Stimulated activated CD4-positive, alpha-beta T cell treated with anti-CD3 and anti-CD28 coated beads, Interleukin-4, amount 100 ng/mL, for 1 hour (primary cell): ENCODE data around the gene NPC2.

Source experiments
- DNase-seq: peaks from one replicate; pipeline ENCODE4 v3.0.0-alpha.2; 2020

NPC2 gene

DNA sequence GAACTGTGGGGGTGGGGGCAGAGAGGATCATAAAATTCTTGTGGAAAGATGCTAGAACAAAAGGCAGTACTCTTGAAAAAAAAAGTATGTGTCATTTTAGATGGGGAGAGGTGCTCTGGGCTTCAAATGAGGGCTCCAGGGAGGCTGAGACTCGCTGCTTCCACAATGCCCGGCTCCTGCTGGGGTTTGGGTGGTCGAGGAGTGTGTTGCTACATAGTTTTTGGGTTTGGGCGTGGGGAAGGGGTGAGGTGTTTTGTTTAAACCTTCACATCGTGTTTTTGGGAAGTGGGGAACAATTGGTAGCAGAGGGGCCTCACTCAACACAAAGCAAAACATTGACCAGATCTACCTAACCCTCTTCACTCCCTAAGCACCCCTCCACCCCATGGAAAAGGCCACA lies 8.6 kb upstream of the NPC2 start:
- DNase-seq = no peak

DNA sequence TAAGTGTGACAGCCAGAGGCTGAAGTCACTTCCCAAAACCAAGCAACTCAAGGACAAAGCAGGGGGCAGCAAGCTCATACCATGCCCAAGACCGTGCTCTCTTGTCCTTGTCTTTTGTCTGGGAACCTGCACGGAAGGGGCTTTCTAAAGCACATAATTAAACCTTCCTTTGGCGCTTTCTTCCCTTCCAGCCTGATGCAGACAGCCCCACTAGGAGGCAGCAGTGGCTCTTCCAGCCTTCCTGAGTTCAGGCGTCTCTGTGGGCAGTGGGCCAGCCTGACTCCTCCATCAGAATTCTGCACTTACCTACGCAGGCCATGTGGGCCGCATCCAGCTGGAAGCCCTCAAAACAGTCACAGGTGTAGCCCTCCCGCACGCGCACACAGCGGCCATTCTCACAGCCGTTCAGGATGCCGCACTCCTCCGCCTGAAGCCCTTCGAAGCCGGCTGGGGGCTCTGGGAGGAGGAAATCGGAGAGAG lies 8.1 kb upstream of the NPC2 start:
- DNase-seq = no peak

DNA sequence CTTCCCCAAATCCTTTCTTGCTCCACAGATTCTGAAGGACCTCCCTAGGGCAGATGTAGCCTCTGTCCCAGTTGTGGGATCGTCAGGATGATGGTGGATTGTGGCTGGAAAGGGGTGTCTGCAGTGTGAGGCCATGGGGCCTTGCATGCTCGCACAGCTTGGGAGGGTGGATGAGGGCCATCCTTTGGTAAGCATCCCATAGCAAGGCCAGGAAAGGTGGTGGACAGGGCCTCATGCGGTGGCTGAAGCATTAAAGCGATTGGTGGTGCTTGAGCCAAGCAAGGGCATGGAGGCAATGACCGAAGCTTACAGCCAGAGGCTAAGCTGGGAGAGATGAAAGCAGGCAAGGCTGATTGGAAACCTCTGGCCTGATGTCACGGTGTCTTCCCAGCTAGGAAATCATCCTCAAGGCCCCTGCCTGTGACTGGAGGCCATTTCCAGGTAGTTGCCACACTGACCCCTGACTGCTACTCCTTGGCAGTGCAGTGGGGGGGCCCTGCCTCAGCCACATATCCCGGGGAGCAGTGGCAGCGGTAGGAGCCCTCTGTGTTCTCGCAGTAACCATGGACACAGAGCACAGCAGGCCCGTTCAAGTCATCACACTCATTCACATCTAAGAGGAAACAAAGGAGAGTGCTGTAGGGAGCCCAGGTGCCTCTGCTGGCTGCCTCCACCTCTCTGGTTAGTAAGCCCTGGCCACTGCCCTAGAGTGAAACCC lies 7.5 kb upstream of the NPC2 start:
- no peak for DNase-seq

DNA sequence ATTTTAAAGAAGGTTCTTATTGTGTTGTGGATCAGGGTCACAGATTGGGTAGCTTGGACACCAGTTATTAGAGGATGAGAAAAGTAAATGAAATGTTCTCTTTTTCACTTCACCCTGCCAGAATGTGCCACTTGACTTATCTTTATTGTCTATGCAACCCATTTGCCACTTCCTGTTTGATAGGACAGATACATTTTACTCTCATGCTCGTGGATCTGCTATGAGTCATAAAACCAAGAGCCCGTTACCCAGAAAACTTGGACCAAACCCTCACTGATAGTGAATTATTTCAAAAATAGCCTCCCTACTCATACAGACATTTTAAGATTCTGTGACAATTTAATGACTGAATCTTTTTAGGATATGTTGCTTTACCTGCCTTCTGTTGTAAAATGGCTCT lies 2.3 kb upstream of the NPC2 start:
- no peak for DNase-seq

DNA sequence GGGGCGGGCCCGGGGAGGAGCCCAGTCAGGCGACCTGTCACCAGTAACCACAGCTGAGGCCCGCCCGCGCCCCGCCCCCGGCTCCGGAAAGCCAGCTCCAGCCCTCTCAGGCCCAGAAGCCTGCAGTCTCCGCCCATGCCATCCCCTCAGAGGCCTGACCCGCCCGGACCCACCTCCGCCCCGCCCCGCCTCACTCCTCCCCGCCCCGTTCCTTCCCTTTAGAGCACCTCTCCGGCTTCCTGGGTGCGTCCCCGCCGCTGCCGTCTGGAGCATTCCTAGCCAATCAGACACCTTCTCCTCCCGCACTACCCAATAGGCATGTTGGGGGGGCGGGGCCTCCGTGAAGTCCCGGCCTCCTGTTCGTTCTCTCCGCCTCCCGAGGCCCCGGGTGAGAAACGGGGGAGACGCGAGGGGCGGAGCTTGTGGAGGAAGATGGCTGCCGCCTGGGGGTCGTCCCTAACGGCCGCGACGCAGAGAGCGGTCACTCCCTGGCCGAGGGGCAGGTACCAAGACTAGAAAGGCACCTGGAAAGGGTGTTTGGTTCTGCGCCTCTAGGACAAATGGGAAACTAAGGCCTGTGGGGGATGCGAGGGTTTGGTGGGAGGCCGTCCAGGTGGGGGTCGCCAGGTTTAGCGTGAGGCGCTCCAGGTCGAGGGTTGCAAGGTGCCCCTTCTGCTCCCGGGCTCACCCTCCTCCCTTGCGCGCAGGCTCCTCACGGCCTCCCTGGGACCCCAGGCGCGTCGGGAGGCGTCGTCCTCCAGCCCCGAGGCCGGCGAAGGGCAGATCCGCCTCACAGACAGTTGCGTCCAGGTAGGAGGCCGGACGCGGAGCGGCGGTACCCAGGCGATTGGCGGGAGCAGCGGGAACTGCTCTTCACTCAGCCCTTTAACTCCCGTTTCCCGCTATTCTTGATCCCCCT lies 497 bp upstream of the NPC2 start, which contains the start of gene ISCA2:
ISCA2 (plus strand) TSS at position 423 of the 919 bp plus-strand sequence; CDS start at position 433, 10 bp downstream.
- peak; percentile 100 for DNase-seq

DNA sequence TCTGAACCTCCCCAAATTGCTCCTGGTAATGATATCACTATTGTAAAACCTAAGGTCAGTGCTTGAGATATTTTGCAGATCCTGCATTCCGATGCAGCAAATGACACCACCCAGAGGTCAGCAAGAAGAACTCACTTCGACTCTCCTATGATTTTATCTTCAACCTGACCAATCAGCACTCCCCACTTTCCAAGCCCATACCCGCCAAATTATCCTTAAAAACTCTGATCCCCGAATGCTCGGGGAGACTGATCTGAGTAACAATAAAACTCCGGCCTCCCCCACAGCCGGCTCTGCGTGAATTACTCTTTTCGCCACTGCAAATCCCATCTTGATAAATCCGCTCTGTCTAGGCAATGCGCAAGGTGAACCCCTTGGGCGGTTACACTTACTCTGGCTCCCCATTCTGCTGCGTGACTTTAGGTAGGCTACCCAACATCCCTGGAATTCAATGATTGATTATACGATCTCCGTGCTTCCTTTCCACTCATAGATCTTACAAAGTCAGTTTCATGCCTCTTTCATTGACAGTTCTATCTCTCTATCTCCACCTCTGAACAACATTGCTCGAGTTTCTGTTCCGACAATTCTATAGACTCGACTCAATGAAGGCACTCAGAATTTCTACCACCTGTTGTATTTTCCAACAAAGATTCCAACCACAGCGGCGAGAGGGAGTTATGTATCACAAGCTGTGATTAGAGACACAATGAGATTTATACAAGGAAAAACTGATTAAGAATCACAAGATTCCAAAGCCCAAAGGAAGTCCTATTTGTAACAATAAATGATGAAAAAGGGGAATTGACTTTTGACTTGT lies 939 bp downstream of the NPC2 start:
- no peak for DNase-seq

DNA sequence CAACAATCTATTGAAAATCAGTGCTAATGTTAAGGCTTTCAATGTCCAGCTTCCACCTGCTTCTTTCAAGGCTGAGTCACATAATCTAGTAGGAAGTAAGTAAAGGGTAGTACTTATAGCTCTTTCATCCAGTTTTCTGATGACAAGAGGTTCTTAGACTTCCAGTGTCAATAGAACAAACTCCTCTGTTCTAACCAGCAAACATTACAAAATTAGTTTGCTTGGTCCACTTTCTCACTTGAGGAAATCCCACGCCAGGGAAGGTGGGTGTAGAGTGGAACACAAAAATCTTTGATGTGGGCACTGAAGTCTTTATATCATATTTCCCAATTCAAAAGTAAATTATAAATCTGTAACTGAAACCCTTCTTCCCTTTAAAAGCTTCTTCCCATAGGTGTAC lies 2.6 kb downstream of the NPC2 start:
- no peak for DNase-seq

DNA sequence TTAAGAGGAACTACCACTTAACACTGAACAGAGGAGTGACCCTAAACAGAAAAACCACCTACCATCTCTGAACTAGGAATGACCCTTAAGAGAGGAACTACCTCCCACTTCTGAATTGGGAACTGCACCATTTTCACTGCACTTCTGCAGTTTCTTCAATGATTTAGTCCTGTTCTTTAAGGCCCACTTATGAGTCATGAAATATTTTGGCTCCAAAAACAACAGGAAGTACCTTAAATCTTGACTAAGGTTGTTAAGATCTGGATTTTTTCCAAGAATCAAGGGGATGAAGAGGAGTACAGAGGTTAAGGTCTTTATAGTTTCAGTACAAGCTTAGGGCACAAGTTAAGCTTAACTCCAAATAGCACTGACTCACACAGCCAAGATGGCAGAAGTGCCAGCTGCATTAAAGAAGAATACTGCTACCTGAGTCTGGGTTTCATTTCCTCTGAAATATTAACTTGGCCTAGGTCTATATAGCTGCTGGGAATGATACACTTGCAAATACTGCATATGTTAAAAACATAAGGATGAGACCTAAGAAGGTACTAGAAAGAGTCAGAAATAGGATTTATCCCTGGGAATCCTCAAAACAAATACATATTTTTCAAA lies 4.2 kb downstream of the NPC2 start:
- DNase-seq = no peak

DNA sequence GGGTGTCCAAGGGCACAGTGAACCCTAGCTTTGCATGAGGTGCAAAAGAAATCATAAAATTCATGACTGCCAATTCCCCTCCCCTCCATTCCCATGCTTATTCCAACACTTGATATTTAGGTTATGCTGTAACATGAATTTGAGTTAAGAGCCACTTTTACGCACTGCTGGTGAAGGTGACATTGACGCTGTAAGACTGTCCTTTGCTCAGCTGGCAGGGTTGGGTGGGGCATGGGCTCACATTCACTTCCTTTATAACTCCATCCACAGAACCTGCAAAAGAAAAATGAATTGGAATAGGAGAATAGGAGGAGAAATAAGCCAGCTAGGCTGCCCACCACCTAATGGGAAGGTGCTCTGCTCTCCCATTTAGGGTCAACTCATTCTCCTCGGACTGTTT lies 6.9 kb downstream of the NPC2 start:
- no peak for DNase-seq

DNA sequence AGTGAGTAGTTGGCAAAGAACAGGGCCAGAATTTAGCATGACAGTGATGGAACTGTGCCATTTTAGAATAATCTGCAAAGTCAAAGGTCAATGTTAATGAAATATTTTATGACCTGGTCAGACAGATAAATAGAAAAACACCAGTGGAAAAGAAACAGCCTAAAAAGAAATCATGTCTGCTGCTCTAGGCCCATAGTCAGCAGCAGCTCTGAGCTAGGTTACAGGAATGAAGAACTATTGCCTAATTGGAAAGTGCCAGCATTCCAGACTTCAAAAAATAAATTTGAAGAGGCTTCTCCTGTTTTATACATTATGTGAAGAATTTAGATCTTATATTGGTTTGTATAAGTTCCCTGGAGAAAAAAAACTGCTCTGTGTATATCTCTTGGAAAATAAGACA lies 9.8 kb downstream of the NPC2 start:
- no peak for DNase-seq

DNA sequence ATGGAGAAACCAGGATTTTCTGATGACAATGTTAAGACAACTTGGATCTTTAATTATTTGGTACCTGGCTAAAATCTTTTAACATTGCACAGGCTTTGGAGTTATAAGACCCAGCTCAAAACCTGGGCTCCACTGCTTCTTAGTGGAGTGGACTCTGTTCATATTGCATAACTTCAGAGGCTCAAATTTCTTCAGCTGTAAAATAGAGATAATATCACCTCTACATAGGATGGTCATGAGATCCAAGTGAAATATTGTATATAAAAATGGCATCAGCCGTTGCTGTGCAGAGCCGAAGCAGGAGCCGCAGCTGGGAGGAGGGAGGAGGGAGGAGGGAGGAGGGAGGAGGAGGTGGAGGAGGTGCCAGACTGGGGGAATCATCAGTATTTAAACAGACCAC lies 10.5 kb downstream of the NPC2 start:
- no peak for DNase-seq

DNA sequence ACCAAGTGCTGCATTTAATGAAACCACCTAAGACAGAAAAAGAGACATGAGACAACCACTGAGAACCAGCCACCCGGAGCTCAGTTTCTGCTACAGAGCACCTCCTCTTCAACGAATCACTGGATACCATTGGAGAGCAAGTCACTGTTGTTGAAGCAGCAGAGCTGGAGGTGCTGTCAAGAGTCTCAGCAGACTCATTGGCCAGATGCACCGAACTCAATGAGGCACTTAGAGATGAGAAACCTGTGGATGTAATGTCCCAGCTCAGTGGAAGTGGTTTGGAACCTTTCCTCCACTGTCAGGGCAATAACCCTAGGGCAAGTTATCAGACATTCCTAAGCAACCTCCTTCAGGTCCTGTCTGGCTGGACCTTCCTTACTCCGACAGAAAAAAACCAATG lies 13.1 kb downstream of the NPC2 start:
- DNase-seq = no peak

DNA sequence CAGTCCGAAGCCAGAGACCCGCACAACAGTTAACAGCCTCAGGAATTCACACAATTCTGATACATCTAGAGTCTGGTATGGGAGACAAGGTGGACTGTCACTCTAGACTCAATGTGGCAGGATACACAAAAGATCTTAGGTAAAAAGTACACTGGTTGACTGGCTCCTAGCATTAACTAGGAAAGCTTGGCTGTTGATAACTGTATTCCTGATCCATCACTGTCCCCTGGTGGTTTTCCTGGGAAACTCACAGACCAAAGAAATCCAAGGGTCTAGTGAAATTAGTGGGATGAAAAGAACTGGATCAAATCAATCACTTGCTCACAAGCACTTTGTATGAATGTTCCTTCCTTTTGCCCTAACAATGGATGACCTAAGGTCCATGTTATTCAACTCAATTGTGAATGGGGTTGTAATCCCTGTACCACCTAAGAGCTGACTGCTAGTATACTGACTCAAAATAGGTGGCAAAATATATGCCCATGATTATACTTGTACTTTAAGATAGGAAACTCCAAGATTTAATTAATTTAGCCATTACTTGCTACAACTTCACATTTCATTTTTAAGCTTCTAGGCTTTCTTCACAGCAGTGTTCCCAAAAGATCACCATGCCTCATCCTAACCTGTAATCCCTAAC lies 14.0 kb downstream of the NPC2 start:
- no peak for DNase-seq

DNA sequence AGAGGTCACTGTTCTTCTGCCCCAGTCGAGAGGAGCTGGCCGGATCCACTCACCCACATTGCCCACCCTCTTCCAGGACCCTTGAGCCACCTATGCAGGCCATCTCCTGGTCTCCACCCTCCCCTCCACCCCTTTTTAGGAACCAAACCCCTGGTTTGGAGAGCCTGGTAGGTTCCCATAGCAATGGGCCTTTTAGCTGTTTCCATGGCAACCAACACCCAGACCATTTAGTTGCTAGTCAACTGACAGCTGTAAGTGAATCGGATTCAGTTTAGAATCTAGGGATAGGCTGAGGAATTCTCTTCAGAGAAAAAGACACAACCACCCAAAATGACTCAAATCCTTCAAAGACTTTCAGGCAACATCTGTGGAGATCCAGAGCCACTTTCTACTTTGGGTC lies 16.5 kb downstream of the NPC2 start:
- no peak for DNase-seq

DNA sequence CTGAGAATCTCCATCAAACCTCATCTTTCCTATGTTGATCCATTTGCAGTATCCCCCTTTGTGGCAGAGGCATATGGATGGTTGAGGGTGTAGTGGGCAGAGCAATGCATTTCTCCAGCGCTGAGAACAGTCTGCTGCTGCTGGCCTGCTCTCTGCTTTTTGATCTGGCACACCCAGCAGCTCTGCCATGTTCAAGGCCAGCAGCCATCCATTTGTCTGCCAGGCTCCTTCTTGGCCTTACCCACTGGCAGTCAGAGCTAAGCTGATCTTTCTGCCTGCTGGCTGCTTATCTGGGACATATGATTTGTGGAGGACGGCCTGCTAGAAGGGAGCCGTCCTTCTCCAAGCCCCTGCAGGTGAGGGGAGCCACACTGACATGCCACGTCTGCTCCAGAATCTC lies 17.0 kb downstream of the NPC2 start:
- no peak for DNase-seq

DNA sequence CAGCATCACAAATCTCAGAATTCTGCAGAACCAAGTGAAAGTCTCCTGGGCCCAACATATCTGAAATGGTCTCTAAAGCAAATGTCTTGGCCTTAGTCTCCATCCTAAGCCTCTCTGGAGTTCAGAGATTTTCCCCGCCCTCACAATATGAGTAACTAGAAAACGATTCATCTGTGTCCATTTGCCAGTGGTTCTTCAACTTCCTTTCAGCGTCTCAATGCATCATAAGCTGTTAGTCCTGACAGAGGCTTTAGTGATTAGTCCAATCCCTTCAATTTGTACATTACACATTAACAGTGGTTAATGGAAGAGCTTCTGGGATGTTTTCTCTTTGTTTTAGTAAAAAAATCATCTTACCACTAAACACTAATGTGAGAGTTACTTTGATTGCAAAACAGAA lies 17.4 kb downstream of the NPC2 start:
- DNase-seq = no peak

DNA sequence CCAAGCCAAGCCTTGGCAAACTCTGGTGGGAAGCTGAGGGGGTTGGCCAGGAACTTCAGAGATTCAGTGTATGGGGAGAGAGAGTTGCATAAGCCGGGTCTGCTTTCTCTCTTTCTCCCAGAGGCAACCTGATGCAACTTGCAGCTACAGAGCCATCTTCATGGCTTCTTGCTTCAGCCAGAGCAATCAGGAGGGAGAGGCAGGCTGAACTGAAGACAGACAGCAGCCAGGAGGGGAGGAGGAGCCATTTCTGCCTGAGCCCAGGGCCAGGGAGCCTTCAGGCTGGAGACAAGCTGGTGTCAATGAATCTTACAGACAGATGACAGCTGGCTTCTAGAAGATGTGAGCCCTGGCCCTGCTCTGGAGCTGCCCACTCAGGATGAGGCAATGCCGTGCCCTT lies 18.7 kb downstream of the NPC2 start:
- no peak for DNase-seq

DNA sequence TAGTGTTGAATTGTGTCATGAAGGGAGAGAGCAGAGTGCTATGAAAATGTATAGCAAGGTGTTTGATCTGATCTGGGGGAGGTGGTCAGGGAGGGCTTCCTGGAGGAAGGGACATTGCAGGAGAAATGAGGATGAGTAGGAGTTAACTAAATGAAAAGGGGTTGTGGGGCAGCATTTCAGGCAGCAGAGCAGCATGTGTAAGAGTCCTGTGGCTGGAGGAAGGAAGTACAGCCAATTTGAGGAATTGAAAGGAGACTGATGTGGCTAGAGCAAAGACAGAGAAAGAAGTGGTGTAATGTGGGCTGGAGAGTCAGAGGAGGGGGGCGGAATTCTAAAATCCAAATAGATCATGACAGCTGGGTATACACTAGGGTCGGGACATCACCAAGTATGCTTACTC lies 20.5 kb downstream of the NPC2 start:
- no peak for DNase-seq

DNA sequence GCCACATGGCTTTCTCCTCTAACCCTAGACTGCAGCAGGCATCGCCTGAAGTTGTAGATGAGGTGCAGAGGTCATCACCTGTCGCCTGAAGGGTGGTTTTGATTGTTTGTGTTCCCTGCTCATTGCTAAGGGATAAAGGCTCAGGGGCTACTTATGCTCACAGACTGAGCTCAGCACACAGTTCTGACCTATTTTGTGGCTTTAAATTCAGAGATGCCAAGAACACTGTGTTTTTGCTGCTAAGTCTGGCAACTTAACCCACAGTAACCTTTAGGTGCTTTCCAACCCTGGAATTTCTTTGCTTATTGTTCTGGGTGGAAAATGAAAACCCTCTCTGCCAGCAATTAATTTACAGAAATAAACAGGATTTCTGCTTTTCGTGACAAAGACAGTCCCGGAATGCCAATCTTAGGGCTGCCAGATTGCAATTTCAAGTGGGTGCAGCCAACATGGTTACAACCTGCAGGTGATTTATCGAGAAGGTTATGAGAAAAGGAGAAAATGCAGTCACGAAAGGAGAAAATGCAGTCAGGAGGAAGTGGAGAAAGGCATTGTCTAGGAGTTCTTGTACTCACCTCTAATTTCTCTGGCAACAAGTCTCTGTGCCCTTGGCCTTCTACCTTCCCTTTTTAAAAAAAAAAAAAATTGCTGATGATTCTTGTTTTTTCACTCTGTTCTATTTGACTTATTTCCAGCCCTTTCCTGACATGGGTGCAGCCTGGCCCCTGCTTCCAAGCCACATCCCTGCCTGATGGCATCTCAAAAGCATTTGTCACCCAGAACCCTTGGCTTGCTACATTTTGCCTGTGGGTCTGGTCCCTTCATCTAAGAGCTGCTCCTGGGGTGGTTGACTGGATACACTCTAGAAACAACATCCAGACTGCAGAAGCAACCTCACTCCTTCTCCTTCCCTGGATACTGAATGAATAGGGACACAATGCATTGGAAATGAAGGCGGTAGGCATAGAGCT lies 23.3 kb downstream of the NPC2 start:
- DNase-seq = no peak

DNA sequence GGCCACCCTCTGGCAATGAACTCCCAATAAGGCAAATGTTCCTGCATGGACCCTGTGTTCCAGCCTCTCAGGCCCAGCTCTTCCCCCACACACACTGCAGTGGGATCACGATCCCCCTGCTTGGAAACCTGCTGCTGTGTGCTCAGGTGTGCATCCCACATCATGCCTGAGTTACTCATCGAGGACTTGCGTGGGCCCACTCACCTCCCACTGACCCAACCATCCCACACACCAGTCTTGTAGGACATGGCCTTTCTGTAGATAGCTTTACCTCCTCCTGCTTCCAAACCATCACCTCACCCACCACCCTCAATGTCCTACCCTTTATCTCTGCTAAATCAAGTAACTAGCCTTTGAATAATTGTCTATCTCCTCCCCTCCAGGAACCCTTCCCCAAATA lies 24.6 kb downstream of the NPC2 start:
- no peak for DNase-seq

DNA sequence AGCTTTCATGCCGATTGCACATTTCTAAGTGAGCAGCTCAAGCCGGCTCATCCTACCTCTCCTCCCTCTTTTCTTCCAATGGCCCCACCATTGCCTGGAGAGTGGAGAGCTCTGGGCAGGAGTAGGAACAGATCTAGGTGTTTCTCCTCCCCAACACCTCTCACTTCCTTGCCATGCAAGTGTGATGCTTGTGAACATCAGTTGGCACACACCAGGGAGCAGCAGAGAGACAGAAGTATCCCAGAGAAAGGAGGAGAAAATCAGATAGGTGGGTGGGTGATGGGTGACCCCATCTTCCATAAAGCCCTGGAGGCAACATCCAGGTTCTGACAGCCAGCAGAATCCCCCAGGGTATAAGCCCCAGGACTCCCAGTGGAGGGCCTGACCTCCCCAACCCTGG lies 27.8 kb downstream of the NPC2 start:
- no peak for DNase-seq
